SK-N-SH (cell line): Measurements from ENCODE around the gene NOP9. TPM values are rescaled to one million over a fixed set of nuclear protein-coding genes. Genes with fewer than 3 reads are reported as not detected.
"Not testable (repeated sequence)": the region's sequence is repeated elsewhere in the genome, so short reads cannot be mapped to it uniquely, and the experiment has no call there.

ENCODE experiments used
- CTCF ChIA-PET: fragments of 300-600, 350-600 bp; formaldehyde crosslinking; extraction: SDS; loops from one replicate; lab custom pipeline; 2021; lab: Yijun Ruan, JAX
- POLR2A ChIA-PET: fragments of 350-600 bp; sonication (Branson Sonifier 250); formaldehyde crosslinking; extraction: SDS; loops from one replicate; lab custom pipeline; 2020; ENCODE audit warnings: antibody characterized with exemption, inconsistent platforms; lab: Yijun Ruan, JAX
- DNase-seq: peaks from one replicate; pipeline ENCODE4 v3.0.0; 2012
- H2AFZ ChIP-seq: fragments of 200-600 bp; sonication (generic); 2 replicates; pipeline ENCODE4 v1.8.1; 2016; ENCODE audit warnings: antibody characterized with exemption, mild to moderate bottlenecking, low read depth
- H3F3A ChIP-seq: fragments of 200-600 bp; sonication (generic); replicated peaks from 2 replicates; pipeline ENCODE3; 2016; ENCODE audit warnings: antibody characterized with exemption, mild to moderate bottlenecking; ENCODE audit not compliant: insufficient read depth
- H3K27ac ChIP-seq, 2 experiments: fragments of 200-500 bp in 1 of 2; fragments of 200-600 bp in 1 of 2; sonication (Bioruptor generic) in 1 of 2; sonication (generic), shearing (Covaris generic) in 1 of 2; 2 replicates each; pipeline versions ENCODE4 v1.5.1 to v1.6.1; 2014 to 2016; ENCODE audit warnings: low read depth in 2 of 2, inconsistent platforms in 1 of 2, low read length in 1 of 2, mild to moderate bottlenecking in 1 of 2, mixed read lengths in 1 of 2
- H3K27me3 ChIP-seq: fragments of 200-600 bp; sonication (generic), shearing (Covaris generic); 2 replicates; pipeline ENCODE4 v1.6.1; 2016; ENCODE audit warnings: mixed run types; ENCODE audit not compliant: insufficient read depth
- H3K36me3 ChIP-seq, 2 experiments: fragments of 200-500 bp in 1 of 2; fragments of 200-600 bp in 1 of 2; sonication (Bioruptor generic) in 1 of 2; sonication (generic) in 1 of 2; replicated peaks in 1 of 2; 2 replicates each; pipeline versions ENCODE3 to v1.5.1; 2014 to 2016; ENCODE audit warnings: low read length in 1 of 2, mild to moderate bottlenecking in 1 of 2; ENCODE audit not compliant: insufficient read depth in 2 of 2, control insufficient read depth in 1 of 2
- H3K4me1 ChIP-seq, 2 experiments: fragments of 200-500 bp in 1 of 2; fragments of 200-600 bp in 1 of 2; sonication (Bioruptor generic) in 1 of 2; sonication (generic), shearing (Covaris generic) in 1 of 2; 2 replicates each; pipeline versions ENCODE4 v1.5.1 to v1.6.1; 2014 to 2016; ENCODE audit warnings: low read depth in 1 of 2, low read length in 1 of 2, mixed run types in 1 of 2; ENCODE audit not compliant: insufficient read depth in 2 of 2, control insufficient read depth in 1 of 2
- H3K4me2 ChIP-seq: fragments of 200-600 bp; sonication (generic), shearing (Covaris generic); 2 replicates; pipeline ENCODE4 v1.6.1; 2017; ENCODE audit warnings: mixed run types
- H3K4me3 ChIP-seq, 2 experiments: fragments of 200-500 bp in 1 of 2; fragments of 200-600 bp in 1 of 2; sonication (Bioruptor generic) in 1 of 2; sonication (generic), shearing (Covaris generic) in 1 of 2; 2 replicates each; pipeline versions ENCODE4 v1.5.1 to v1.8.1; 2014 to 2016; ENCODE audit warnings: low read depth in 2 of 2, inconsistent platforms in 1 of 2, low read length in 1 of 2, mild to moderate bottlenecking in 1 of 2, mixed read lengths in 1 of 2, moderate library complexity in 1 of 2
- H3K79me2 ChIP-seq: fragments of 200-600 bp; sonication (generic); 2 replicates; pipeline ENCODE4 v1.8.1; 2017; ENCODE audit warnings: mild to moderate bottlenecking; ENCODE audit not compliant: insufficient read depth
- H3K9ac ChIP-seq: fragments of 200-600 bp; sonication (generic); 2 replicates; pipeline ENCODE4 v1.6.1; 2017; ENCODE audit warnings: mixed run types
- H3K9me2 ChIP-seq: fragments of 200-600 bp; sonication (generic); 2 replicates; pipeline ENCODE4 v1.6.1; 2017; ENCODE audit warnings: mixed run types
- H3K9me3 ChIP-seq: fragments of 200-600 bp; sonication (generic); 2 replicates; pipeline ENCODE4 v1.6.1; 2017; ENCODE audit warnings: mixed run types, mild to moderate bottlenecking, moderate library complexity
- H4K20me1 ChIP-seq: fragments of 200-600 bp; sonication (generic); 2 replicates; pipeline ENCODE4 v1.6.1; 2017; ENCODE audit warnings: mild to moderate bottlenecking, mixed run types; ENCODE audit not compliant: insufficient read depth
- CHD2 ChIP-seq: fragments of 150-350 bp; IDR thresholded peaks from 2 replicates; pipeline ENCODE4 v1.6.1; 2018; ENCODE audit warnings: low read length; ENCODE audit not compliant: partially characterized antibody
- CTCF ChIP-seq: fragments of 200-600 bp; sonication (generic); IDR thresholded peaks from 2 replicates; pipeline ENCODE4 v1.6.1; 2017; ENCODE audit warnings: antibody characterized with exemption, mild to moderate bottlenecking, moderate library complexity
- MXI1 ChIP-seq: IDR thresholded peaks from 2 replicates; pipeline ENCODE4 v1.6.1; 2012; ENCODE audit warnings: mild to moderate bottlenecking, low read depth, low read length, improper control_type of control experiment
- RAD21 ChIP-seq: IDR thresholded peaks from 2 replicates; pipeline ENCODE4 v1.6.1; 2012; ENCODE audit warnings: mild to moderate bottlenecking, low read length
- SMC3 ChIP-seq: IDR thresholded peaks from 2 replicates; pipeline ENCODE4 v1.6.1; 2012; ENCODE audit warnings: low read depth, low read length, improper control_type of control experiment
- USF2 ChIP-seq: fragments of 150-350 bp; IDR thresholded peaks from 2 replicates; pipeline ENCODE4 v1.6.1; 2017; ENCODE audit warnings: antibody characterized with exemption, low read length, low read depth, borderline replicate concordance
- ZBTB33 ChIP-seq: IDR thresholded peaks from 2 replicates; pipeline ENCODE4 v1.4.0; 2012; ENCODE audit warnings: low read depth, borderline replicate concordance
- WGBS: methylation state at CpG from one replicate; pipeline ENCODE4 v1.1.6; 2017; ENCODE audit warnings: low lambda C conversion rate; 5-methylcytosine and 5-hydroxymethylcytosine counted together
- polyA plus RNA-seq, 3 experiments: library from polyadenylated mRNA; depleted of rRNA; stranded (reverse); fragments of >200 nt; gene quantifications; 2 replicates each; pipeline ENCODE4 v1.2.3, GENCODE V29; 2012

NOP9 gene
- polyA plus RNA-seq, 1 of the 3 experiments (the other 2 are of a cell fraction) = 11.9 TPM

DNA sequence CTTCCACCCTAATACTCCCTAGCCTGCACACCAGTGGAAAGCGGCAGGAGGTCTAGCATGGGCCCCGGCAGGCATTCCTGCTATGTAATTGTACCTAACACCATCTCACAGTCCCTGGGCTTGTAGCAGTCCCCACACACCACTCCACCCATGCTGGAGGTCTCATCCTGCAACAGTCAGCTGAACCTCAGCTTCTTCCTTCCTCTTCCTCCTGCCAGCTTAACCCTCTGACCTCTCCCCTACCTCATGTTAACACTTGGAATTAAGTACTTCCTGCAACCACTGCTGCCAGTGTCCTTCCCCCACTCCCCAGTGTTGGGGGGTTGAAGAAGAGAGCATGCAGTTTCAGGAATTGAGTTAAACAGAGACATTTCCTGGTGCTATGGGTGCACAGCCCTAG lies 27.7 kb downstream of the NOP9 start:
- no peaks in the 10 kb centered on the region for H3F3A ChIP-seq
- TF ChIP-seq MXI1 (no peak), CHD2 (no peak), ZBTB33 (no peak), USF2 (no peak)
- no peak for DNase-seq
- H3K36me3 ChIP-seq = no peaks in the 10 kb centered on the region
- no peaks in the 10 kb centered on the region for H3K79me2 ChIP-seq
- 69% methylated on average over 2 of the region's 2 CpGs for WGBS
- no peak overlapping the region for H3K27ac ChIP-seq
- H3K27me3 ChIP-seq = no peaks in the 10 kb centered on the region
- H3K9ac ChIP-seq = no peak overlapping the region
- H3K9me3 ChIP-seq = no peaks in the 10 kb centered on the region
- no peak overlapping the region for H2AFZ ChIP-seq
- no peaks in the 10 kb centered on the region for H3K9me2 ChIP-seq
- ChIA-PET CTCF (interaction anchor here (0.6 to 14.6 kb wide), 14 partner anchors 9 to 115 kb away, joined by 3 to 115 read pairs (median 5); partner anchors contain the start of genes CBLN3, CIDEB, KHNYN and LTB4R), POLR2A (interaction anchor here (1.3 to 1.7 kb wide), 2 partner anchors 109 to 115 kb away, joined by 4 read pairs; partner anchors contain the start of gene SDR39U1)
- no peak overlapping the region for H3K4me3 ChIP-seq
- H4K20me1 ChIP-seq = no peaks in the 10 kb centered on the region
- no peak overlapping the region for H3K4me2 ChIP-seq
- H3K4me1 ChIP-seq = peaks cover 0 to 7% of the 10 kb centered on the region in 2 experiments; a peak in 1 of 4 replicates

- POLR2A ChIA-PET = interaction anchor here (1.3 to 1.7 kb wide), 2 partner anchors 109 to 115 kb away, joined by 4 read pairs; partner anchors contain the start of gene SDR39U1
- DNase-seq, H3K4me3 ChIP-seq: not testable (repeated sequence)
Observed at GRCh38 chr14:24327914-24328313, 28.3 kb downstream of the NOP9 start.

More at GRCh38 chr14:24327914-24328313, 28.3 kb downstream of the NOP9 start:
- CTCF ChIA-PET = interaction anchor here (0.6 to 14.6 kb wide), 16 partner anchors 9 to 114 kb away, joined by 3 to 115 read pairs (median 4); partner anchors contain the start of genes CBLN3, CIDEB, KHNYN and LTB4R
- H3K4me1 ChIP-seq = peaks cover 0 to 12% of the 10 kb centered on the region in 2 experiments; a peak in 1 of 4 replicates
- H3K27ac ChIP-seq, H3K79me2 ChIP-seq, H3K27me3 ChIP-seq, H3K36me3 ChIP-seq, H3K9me2 ChIP-seq, H4K20me1 ChIP-seq, H3K4me2 ChIP-seq, H3F3A ChIP-seq, H3K9me3 ChIP-seq, H2AFZ ChIP-seq, H3K9ac ChIP-seq: not testable (repeated sequence)
- TF ChIP-seq RAD21 (peak; percentile 37), CTCF (peak; percentile 67), SMC3 (peak; percentile 26)
- 7% methylated on average over 7 of the region's 9 CpGs for WGBS
